AML-193 (cell line): Measurements from ENCODE around the gene ACSBG1.
"Not testable (repeated sequence)": the region's sequence is repeated elsewhere in the genome, so short reads cannot be mapped to it uniquely, and the experiment has no call there.

ENCODE experiments used
- DNase-seq, 2 experiments: peaks; one replicate each; lab custom pipeline; 2025; lab: John Stamatoyannopoulos, UW

The ACSBG1 gene

GRCh38 chr15:78167227-78167888 is 67.0 kb downstream of the ACSBG1 start:
- DNase-seq = no peak

- no peak for DNase-seq
These were observed 70.4 kb downstream of the ACSBG1 start for GRCh38 chr15:78164010-78164409.

DNA sequence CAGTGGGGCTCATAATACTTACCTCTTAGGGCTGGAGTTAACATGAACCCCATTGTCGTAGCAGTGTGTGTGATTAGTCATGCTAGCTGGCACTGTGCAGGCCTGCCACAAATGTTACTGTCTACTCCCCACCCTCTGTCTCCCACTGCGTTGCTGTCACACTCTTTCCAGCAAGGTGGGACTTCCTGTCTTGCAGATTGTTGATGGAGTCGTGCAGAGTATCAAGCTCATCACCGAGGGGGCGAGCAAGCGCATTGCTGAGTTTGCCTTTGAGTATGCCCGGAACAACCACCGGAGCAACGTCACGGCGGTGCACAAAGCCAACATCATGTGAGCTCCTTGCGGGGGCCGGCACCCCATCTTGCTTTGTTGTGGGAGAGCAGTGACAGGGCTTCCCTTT is 72.3 kb downstream of the ACSBG1 start:
- no peak for DNase-seq

DNA sequence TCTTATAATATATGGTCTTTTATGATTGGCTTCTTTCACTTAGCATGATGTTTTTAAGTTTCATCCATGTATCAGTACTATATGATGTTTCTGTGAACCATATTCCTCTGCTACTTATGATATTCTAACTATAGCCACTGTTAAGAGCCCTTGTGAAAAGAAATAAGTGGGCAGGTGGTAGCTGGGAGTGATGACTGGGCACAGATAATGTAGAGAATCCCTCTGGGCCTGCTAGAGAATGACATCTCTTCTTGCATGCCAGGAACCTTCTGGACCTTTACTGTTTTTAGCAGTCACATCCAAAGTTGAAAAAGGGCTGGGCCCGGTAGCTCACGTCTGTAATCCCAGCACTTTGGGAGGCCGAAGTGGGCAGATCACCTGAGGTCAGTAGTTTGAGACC is 75.0 kb downstream of the ACSBG1 start:
- no peak for DNase-seq

DNA sequence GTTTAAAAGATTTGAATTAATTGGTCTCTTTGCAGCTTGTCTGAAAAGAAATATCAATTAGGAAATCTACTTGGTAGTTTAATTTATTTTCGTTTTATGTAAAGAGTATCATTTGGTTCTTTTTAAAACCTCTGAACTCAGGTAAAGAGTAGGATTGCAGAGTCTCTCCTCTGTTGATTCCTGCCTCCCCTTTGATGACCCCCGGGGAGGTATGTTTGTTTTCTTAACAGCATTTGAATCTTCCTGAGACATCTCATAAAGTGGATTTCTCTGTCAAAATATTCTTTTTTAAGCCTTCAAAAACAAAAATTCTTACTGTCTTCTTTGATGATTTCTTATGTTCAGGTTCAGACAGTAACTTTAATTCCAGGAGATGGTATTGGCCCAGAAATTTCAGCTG is 77.2 kb downstream of the ACSBG1 start:
- DNase-seq = no peak

GRCh38 chr15:78156653-78157052 is 77.7 kb downstream of the ACSBG1 start:
- no peak for DNase-seq

- DNase-seq = no peak
These were observed 78.9 kb downstream of the ACSBG1 start for GRCh38 chr15:78155355-78155939.

DNA sequence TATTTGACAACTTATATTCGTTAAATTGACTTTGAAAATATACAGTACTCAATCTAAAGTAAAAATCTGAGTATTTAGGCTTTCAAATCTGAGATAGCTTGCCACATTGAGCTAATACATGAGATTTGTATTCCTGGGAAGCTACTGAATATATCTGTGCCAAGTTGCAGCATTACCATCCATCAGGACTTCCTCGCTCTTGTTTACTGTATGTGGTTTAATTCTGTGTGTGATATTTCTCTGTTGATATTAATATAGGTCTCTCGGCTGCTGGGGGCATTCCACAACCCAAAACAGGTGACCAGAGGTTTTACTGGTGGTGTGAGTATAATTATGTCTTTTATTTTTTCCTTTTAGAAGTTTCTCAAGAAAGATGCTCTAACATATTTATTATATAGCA is 79.4 kb downstream of the ACSBG1 start:
- no peak for DNase-seq

GRCh38 chr15:78151075-78151474 is 83.3 kb downstream of the ACSBG1 start:
- DNase-seq = not testable (repeated sequence)

DNA sequence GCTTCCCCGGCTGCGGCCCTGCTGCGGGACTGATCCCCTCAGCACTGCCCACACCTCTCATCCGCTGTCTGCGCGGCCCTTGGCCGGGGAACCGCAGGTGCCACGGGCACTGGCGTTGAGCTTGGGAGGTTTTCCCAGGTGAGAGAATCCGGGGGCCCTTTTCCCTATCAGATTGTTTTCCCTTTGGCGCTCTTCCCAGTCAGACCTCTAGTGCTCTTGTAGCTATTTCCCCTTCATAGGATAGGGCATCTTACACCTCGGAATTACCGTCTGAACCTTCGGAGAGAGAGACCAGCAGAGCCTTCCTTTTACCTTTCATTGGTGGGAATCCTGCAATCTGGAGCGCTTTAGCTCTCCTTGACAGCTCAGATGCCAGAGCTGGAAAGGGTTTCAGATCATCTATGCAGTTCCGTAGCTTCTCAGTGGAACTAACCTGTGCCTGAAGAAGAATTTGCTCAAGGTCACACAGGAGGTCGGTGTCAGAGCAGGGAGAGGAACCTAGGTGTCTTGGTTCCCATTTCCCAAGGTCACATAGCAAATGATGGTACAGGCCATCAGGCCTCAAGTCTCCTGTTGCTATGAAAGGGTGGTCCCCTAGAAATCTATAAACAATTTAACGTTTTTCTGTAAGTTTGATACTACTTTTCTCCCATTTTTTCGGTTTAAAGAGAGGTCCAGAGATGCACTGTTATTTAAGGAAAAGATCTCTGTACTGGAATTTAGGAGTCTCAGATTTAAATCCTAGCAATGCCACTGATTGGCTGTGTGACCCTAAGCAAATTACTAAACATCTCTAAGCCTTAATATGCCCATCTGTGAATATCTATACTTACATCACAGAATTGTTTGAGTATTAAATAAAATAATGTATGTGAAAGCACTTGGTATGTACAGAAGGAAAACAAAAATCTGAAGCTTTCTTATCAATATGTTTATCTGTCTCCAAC is 84.3 kb downstream of the ACSBG1 start:
- no peak for DNase-seq

DNA sequence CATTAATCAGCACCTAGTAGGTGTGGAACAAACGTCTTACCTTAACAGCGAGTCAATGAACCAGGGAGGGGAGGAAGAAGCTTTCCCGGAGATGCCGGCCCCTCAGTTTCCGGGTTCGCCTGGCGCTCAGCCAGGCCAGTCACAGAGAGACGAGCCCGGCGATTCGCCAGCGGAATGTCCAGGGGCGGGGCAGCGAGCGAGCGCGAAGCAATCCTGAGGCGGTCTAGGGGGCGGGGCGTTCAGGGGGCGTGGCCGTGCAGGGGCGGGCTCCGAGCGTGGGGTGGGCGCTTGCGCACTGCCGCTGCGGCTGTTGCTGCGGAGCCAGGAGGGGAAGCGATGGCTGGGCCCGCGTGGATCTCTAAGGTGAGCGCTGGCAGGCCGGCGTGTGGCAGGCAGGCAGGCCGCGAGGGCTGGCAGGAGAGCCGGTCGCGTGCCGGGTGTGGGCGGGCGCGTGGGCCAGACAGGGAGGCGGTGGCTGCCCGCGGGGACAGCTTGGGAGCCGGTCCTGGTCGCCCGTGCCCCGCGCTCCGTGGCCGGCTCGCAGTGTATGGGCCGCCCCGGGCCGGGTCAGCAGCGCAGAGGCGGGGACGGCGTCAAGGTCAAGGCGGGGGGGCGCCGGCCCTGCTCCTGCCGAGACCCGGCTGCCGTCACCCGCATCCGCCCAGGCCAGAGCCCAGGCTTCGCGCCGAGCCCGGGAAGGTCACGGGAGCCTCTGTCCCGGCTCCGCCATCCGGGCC is 85.1 kb downstream of the ACSBG1 start, which contains the start of gene IDH3A:
Gene IDH3A, plus strand, starts transcription at position 295 of the 737 bp plus-strand sequence. Its CDS starts 42 bp downstream, at position 337.
- DNase-seq = peak; percentile 88 to 93

DNA sequence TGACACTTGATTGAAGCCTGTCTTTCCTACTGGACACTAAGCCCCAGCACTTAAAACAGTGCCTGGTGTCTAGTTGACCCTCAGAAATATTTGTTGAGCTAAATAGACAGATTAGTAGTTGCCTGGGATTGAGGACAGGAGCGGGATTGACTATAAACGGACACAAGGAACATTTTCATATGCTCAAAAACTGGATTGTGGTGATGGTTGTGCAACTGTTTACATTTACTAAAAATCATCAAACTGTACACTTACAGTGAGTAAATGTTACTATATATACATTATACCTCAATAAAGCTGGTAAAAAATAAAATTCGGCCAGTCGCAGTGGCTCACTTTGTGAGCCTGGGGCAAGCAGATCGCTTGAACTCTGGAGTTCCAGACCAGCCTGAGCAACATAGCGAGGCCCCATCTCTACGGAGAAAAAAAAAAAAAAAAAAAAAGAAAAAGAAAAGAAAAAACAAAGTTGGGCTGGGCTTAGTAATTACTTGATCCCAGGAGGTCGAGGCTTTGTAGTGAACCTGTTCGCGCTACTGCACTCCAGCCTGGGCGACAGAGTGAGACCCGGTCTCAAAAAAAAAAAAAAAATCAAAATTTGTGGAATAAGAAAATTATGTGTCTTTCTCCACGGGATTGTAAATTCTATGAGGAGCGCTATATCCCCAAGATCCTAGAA is 85.8 kb downstream of the ACSBG1 start:
- no peak for DNase-seq

- DNase-seq = no peak
These were observed 86.8 kb downstream of the ACSBG1 start for GRCh38 chr15:78147566-78147965.

DNA sequence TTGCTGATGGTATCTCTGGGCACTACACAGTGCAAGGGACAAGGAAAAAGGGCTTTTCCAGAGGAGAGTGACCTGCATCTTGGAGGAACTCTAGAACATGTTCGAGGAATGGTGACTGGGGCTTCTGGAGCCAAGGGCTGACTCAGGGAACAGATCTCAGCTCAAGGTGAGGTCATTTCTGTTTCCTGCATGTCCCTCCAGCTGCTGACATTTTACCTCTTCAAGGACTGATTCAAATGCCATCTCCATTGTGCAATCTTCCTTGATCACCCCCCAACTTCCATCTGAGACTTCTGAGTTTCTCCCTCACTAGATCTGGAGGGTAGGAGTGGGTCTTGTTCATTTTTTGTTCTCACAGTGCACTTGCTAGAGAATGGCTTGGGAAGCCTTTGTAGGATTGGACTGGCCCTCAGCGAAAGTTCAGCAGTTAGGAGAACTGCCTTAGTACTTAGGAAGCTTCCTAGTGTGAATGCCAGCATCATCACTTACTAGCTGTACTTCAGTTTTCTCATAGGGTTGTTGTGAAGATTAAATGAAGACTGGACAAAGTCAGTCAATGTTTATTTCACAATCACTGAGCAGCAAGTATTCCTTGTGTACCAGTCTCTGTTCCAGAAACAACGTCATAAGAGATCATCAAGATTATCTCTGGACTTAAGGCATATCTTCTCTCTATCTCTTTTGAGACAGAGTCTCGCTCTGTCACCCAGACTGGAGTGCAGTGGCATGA is 87.8 kb downstream of the ACSBG1 start:
- no peak for DNase-seq

- DNase-seq = no peak
These were observed 92.0 kb downstream of the ACSBG1 start for GRCh38 chr15:78142332-78142731.

- DNase-seq = no peak
These were observed 94.1 kb downstream of the ACSBG1 start for GRCh38 chr15:78140292-78140691.

DNA sequence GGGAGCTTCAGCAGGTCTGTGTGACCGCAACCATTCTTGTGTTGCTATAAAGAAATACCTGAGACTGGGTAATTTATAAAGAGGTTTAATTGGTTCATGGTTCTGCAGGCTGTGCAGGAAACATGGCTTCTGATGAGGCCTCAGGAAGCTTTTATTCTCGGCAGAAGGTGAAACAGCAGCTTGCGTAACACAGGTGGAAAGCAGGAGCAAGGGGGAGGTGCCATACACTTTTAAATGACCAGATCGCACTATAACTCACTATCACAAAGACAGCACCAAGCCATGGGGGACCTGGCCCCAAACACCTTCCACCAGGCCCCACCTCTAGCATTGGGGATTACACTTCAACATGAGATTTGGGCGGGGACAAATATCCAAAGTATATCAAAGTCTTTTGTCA is 94.8 kb downstream of the ACSBG1 start:
- no peak for DNase-seq

DNA sequence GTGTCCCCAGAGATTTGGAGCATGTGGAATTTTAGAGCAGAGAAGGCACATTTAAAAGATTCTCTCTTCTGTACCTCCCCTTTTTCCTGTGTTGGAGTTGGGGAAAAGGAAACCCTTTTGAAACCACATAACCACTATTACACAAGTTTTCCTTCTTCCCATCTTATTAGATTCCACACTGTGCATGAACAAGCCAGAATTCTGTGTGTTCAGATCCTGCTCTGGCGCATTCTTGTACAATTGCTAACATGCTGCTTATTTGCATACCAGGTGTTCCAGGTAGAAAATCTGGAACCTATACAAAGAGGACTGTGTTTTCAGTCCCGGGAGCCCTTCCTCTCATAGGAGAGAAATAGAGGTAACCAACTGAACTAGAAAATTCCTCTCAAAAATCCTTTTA is 100.6 kb downstream of the ACSBG1 start:
- DNase-seq = no peak

DNA sequence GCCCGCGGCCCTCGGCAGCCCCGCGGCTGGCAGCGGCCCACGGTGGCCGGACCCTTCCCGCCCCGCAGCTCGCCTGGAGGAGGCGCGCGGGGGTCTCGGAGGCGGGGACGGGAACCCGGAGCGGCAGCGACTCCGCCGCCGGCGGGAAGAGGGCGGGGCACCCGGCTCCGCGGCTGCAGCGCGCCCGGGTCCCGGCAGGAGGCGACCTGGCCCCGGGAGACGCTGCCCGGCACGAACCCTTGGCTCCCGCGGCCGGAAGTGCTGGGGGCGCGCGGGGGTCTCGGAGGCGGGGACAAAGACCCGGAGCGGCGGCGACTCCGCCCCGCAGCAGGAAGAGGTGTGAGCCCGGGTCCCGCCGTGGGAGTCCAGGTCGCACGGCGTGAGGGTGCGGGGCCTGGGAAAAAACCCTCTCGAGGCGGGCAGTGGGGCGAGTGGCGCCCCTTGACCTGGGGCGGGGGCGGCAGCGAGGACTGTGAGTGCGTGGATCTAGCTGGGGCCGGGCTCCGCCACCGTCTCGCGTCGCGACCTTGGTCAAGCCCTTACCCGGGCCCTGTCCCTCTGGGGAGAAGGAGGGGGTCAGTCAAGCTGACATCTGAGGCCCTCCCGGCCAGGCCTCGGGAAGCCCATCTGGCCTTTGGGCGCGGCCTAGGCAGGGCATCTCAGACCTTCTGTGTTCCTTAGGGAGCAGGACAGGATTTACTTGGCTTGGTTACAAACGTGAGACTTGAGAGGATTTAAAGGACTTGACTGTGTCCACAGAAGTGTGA is 102.9 kb downstream of the ACSBG1 start, which contains the start of gene CIB2:
Gene CIB2, minus strand, starts transcription at position 151 of the 767 bp plus-strand sequence. CDS start 230 bp downstream, outside the sequence.
- DNase-seq = peak; percentile 14 to 21
